ENCODE data around the gene C6orf52. TPM values are rescaled to one million over a fixed set of nuclear protein-coding genes. Genes with fewer than 3 reads are reported as not detected.

The C6orf52 gene
- total and polyA plus RNA-seq, 2 of the 13 experiments (the other 11 are each of a cell fraction or from before 2014, with no cell fraction given) = 0.50 to 0.53 TPM

- TF ChIP-seq RERE (CRISPR knock-in tag; IDR thresholded peaks at IDR 0.05; ENCODE audit: low read depth) = no peak
- no peak for TF ChIP-seq KAT8 (CRISPR knock-in tag; IDR thresholded peaks at IDR 0.05)
- TF ChIP-seq NFE2L2 (IDR thresholded peaks at IDR 0.05; ENCODE audit: low read length) = no peak
These were observed 6.8 kb downstream of the C6orf52 start (continued) for GRCh38 chr6:10687582-10687981.

GRCh38 chr6:10686901-10687300 is 7.5 kb downstream of the C6orf52 start:
- in situ Hi-C loops (cut with HindIII; ENCODE audit: extremely low pct_ligation_motif_present, low pct_unique_long_range_greater_than_20kb) = no loop called here
- ATAC-seq (no peak), FAIRE-seq (no peak), DNase-seq (ENCODE audit: low spot score) (no peak)
- ChIA-PET POLR2A (no interaction called here), CTCF (ENCODE audit: low intra/inter-chr PET ratio, low total read pairs) (no interaction called here)
- H3K36me3 ChIP-seq (replicated peaks in 1 of 2; ENCODE audit: control insufficient read depth in 1 of 2, insufficient read depth in 2 of 2, low read length in 2 of 2) = no peaks in the 10 kb centered on the region
- WGBS (ENCODE audit: low lambda C conversion rate) = 36% methylated on average over 8 of the region's 8 CpGs
- H3K9ac ChIP-seq (ENCODE audit: insufficient read depth, low read depth, low read length) = no peak overlapping the region
- no peaks in the 10 kb centered on the region for H3K79me2 ChIP-seq (ENCODE audit: insufficient read depth, low read length)
- intact Hi-C loops (cut with micrococcal nuclease; ENCODE audit: unreplicated experiment) = no loop called here
- H3K27me3 ChIP-seq (ENCODE audit: control insufficient read depth in 1 of 2, insufficient read depth in 2 of 2, low read length in 2 of 2) = peaks cover 3 to 14% of the 10 kb centered on the region in 2 experiments; a peak in 3 of 5 replicates
- no peak overlapping the region for H3K27ac ChIP-seq (ENCODE audit: extremely low read length, insufficient read depth, low read length)
- no peaks in the 10 kb centered on the region for H3K9me3 ChIP-seq (ENCODE audit: low read length)
- peak; percentile 69 for TF ChIP-seq ZBTB33 (CRISPR knock-in tag; IDR thresholded peaks at IDR 0.05)
- TF ChIP-seq PAX8 (CRISPR knock-in tag; IDR thresholded peaks at IDR 0.05; ENCODE audit: borderline replicate concordance) = no peak
- no peak overlapping the region for H2AFZ ChIP-seq (ENCODE audit: low read length)
- H4K20me1 ChIP-seq (ENCODE audit: insufficient read depth, low read length) = no peaks in the 10 kb centered on the region
- H3K4me3 ChIP-seq (replicated peaks in 1 of 3; ENCODE audit: insufficient read depth in 1 of 3, low read depth in 2 of 3, low read length in 3 of 3) = no peak overlapping the region
- H3K4me1 ChIP-seq (ENCODE audit: insufficient read depth, low read length) = peaks cover 15% of the 10 kb centered on the region; the same call in 1 of the 2 replicates
- BruUV-seq (replicated peaks) = no TSS peak
- H3K4me2 ChIP-seq (ENCODE audit: low read depth, low read length) = no peak overlapping the region
